BJ (cell line): ENCODE results near the gene SLC35F6. TPM values are rescaled to one million over a fixed set of nuclear protein-coding genes. Genes with fewer than 3 reads are reported as not detected.

Experiments
- CTCF ChIA-PET: fragments of 350-600 bp; formaldehyde crosslinking; extraction: SDS; loops from one replicate; lab custom pipeline; 2021; ENCODE audit warnings: antibody characterized with exemption, inconsistent platforms; lab: Yijun Ruan, JAX
- POLR2A ChIA-PET: fragments of 300-600 bp; sonication (Branson Sonifier 250); formaldehyde crosslinking; extraction: SDS; loops from one replicate; lab custom pipeline; 2021; ENCODE audit warnings: antibody characterized with exemption; lab: Charles Lee
- DNase-seq: peaks from one replicate; pipeline ENCODE4 v3.0.0-alpha.2; 2011; ENCODE audit warnings: low read depth
- H3K27me3 ChIP-seq: 2 replicates; pipeline ENCODE4 v1.6.0; 2011; ENCODE audit warnings: low read length; ENCODE audit not compliant: control insufficient read depth, insufficient read depth
- H3K36me3 ChIP-seq: 2 replicates; pipeline ENCODE4 v1.5.1; 2011; ENCODE audit warnings: low read length; ENCODE audit not compliant: control insufficient read depth, insufficient read depth
- H3K4me3 ChIP-seq: 2 replicates; pipeline ENCODE4 v1.5.1; 2011; ENCODE audit warnings: low read depth, mild to moderate bottlenecking, control low read depth, low read length
- CTCF ChIP-seq: IDR thresholded peaks from 2 replicates; pipeline ENCODE4 v1.5.1; 2011; ENCODE audit warnings: low read depth, mild to moderate bottlenecking, control low read depth, inconsistent platforms, low read length, moderate library complexity; ENCODE audit not compliant: insufficient read depth
- polyA plus RNA-seq: library from polyadenylated mRNA; depleted of rRNA; stranded (reverse); fragments of >200 nt; gene quantifications from 2 replicates; pipeline ENCODE4 v1.2.3, GENCODE V29; 2011

Gene SLC35F6
- polyA plus RNA-seq, 1 experiment: 37.1 TPM

GRCh38 chr2:26731714-26732113, 32.4 kb upstream of the SLC35F6 start:
- POLR2A ChIA-PET: no interaction called here
- no peaks in the 10 kb centered on the region for H3K36me3 ChIP-seq
- CTCF ChIA-PET: interaction anchor here (1.0 to 6.4 kb wide), 3 partner anchors 10 to 14 kb away, joined by 3 to 30 read pairs (median 3); no protein-coding TSS in a partner anchor
- TF ChIP-seq CTCF: no peak
- H3K4me3 ChIP-seq: no peak overlapping the region
- H3K27me3 ChIP-seq: peaks cover 4% of the 10 kb centered on the region
- no peak for DNase-seq

GRCh38 chr2:26732446-26732845, 31.6 kb upstream of the SLC35F6 start:
- DNase-seq: no peak
- Histone ChIP-seq H3K4me3 (no peak overlapping the region), H3K36me3 (no peaks in the 10 kb centered on the region), H3K27me3 (peaks cover 4% of the 10 kb centered on the region)
- TF ChIP-seq CTCF: no peak
- CTCF ChIA-PET: interaction anchor here (1.0 to 6.4 kb wide), 2 partner anchors 13 kb away, joined by 3 to 30 read pairs; no protein-coding TSS in a partner anchor
- POLR2A ChIA-PET: no interaction called here

GRCh38 chr2:26733413-26733812, 30.7 kb upstream of the SLC35F6 start:
- Histone ChIP-seq H3K27me3 (peaks cover 4% of the 10 kb centered on the region), H3K4me3 (no peak overlapping the region), H3K36me3 (no peaks in the 10 kb centered on the region)
- no peak for TF ChIP-seq CTCF
- DNase-seq: no peak
- POLR2A ChIA-PET: no interaction called here
- CTCF ChIA-PET: interaction anchor here (1.1 to 16.3 kb wide), 3 partner anchors 12 to 124 kb away, joined by 5 to 552 read pairs (median 30); no protein-coding TSS in a partner anchor

- peak; percentile 58 for DNase-seq
- H3K27me3 ChIP-seq: no peaks in the 10 kb centered on the region; the same call in none of the 2 replicates
- no peak for TF ChIP-seq CTCF
- no peaks in the 10 kb centered on the region for H3K36me3 ChIP-seq
- CTCF ChIA-PET: interaction anchor here (0.5 to 16.3 kb wide), 4 partner anchors 11 to 158 kb away, joined by 3 to 552 read pairs (median 8); no protein-coding TSS in a partner anchor
- no peak overlapping the region for H3K4me3 ChIP-seq
- POLR2A ChIA-PET: no interaction called here
Observed at GRCh38 chr2:26735097-26735496, 29.0 kb upstream of the SLC35F6 start.

GRCh38 chr2:26735883-26736588, 28.0 kb upstream of the SLC35F6 start:
- H3K36me3 ChIP-seq: no peaks in the 10 kb centered on the region
- H3K4me3 ChIP-seq: no peak overlapping the region
- ChIA-PET CTCF (interaction anchor here (1.5 to 16.3 kb wide), 5 partner anchors 10 to 158 kb away, joined by 5 to 552 read pairs (median 11); no protein-coding TSS in a partner anchor), POLR2A (no interaction called here)
- DNase-seq: no peak
- H3K27me3 ChIP-seq: no peaks in the 10 kb centered on the region; the same call in 1 of the 2 replicates
- TF ChIP-seq CTCF: no peak
